Measurements from ENCODE around the gene COMMD10.

DNA sequence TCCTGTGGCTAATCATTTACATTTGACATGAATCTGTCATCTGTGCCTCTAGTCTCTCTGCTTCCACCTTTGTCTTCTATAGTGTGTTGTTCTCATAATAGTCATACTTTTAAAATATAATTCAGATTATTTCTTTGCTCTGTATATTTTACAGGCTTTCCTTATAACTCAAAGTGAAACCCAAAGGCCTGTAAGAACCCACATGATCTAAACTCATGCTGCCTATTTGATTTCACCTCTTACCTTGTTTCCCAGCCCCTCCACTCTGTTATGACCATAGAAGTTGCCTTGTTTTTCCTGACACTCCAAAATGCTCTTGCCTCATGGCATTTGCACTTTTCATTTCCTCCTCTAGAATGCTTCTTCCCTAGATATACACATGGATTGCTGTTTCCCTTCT is 74.2 kb downstream of the COMMD10 start:
- TF ChIP-seq, protein P1, sequence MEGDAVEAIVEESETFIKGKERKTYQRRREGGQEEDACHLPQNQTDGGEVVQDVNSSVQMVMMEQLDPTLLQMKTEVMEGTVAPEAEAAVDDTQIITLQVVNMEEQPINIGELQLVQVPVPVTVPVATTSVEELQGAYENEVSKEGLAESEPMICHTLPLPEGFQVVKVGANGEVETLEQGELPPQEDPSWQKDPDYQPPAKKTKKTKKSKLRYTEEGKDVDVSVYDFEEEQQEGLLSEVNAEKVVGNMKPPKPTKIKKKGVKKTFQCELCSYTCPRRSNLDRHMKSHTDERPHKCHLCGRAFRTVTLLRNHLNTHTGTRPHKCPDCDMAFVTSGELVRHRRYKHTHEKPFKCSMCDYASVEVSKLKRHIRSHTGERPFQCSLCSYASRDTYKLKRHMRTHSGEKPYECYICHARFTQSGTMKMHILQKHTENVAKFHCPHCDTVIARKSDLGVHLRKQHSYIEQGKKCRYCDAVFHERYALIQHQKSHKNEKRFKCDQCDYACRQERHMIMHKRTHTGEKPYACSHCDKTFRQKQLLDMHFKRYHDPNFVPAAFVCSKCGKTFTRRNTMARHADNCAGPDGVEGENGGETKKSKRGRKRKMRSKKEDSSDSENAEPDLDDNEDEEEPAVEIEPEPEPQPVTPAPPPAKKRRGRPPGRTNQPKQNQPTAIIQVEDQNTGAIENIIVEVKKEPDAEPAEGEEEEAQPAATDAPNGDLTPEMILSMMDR (IDR thresholded peaks at IDR 0.05), result no peak
- no peak for TF ChIP-seq POLR2A (IDR thresholded peaks at IDR 0.05)
